GM23338 (cell line): Measurements from ENCODE around the gene TAS2R1. TPM values are rescaled to one million over a fixed set of nuclear protein-coding genes. Genes with fewer than 3 reads are reported as not detected.

Experiments used
- ATAC-seq: fragments of 200-7000 bp; cut with Tn5 transposase; 3 replicates; pipeline ENCODE4 v1.9.1; 2020
- DNase-seq: peaks from one replicate; pipeline ENCODE4 v3.0.0-alpha.2; 2015; ENCODE audit warnings: low spot score
- H2AFZ ChIP-seq: fragments of 200-600 bp; sonication (generic); 2 replicates; pipeline ENCODE4 v1.8.0; 2016; ENCODE audit warnings: antibody characterized with exemption, mild to moderate bottlenecking, moderate library complexity
- H3F3A ChIP-seq: fragments of 200-600 bp; sonication (generic); replicated peaks from 2 replicates; pipeline ENCODE4 v1.8.0; 2017; ENCODE audit warnings: antibody characterized with exemption, mixed run types, low read depth
- H3K27ac ChIP-seq: fragments of 200-600 bp; sonication (generic); 2 replicates; pipeline ENCODE4 v1.6.1; 2016; ENCODE audit warnings: low read depth
- H3K27me3 ChIP-seq: fragments of 200-600 bp; sonication (generic); 2 replicates; pipeline ENCODE4 v1.8.0; 2016; ENCODE audit warnings: mild to moderate bottlenecking, mixed run types, moderate library complexity; ENCODE audit not compliant: insufficient read depth
- H3K36me3 ChIP-seq: fragments of 200-600 bp; sonication (generic); 2 replicates; pipeline ENCODE4 v1.8.0; 2016; ENCODE audit warnings: mild to moderate bottlenecking; ENCODE audit not compliant: insufficient read depth
- H3K4me1 ChIP-seq: fragments of 200-600 bp; sonication (generic); 2 replicates; pipeline ENCODE4 v1.8.0; 2016; ENCODE audit warnings: mild to moderate bottlenecking, moderate library complexity; ENCODE audit not compliant: insufficient read depth
- H3K4me2 ChIP-seq: fragments of 200-600 bp; sonication (generic); 2 replicates; pipeline ENCODE4 v1.7.1; 2017; ENCODE audit warnings: mixed run types
- H3K4me3 ChIP-seq: fragments of 200-600 bp; sonication (generic); 2 replicates; pipeline ENCODE4 v1.6.1; 2016; ENCODE audit warnings: mixed run types
- H3K79me2 ChIP-seq: fragments of 200-600 bp; sonication (generic); replicated peaks from 2 replicates; pipeline ENCODE4 v1.8.0; 2017; ENCODE audit warnings: mild to moderate bottlenecking; ENCODE audit not compliant: insufficient read depth
- H3K9me2 ChIP-seq: fragments of 200-600 bp; sonication (generic); 2 replicates; pipeline ENCODE4 v1.8.0; 2017; ENCODE audit not compliant: insufficient read depth
- H4K20me1 ChIP-seq: fragments of 200-600 bp; sonication (generic); replicated peaks from 2 replicates; pipeline ENCODE4 v1.8.0; 2017; ENCODE audit warnings: mild to moderate bottlenecking; ENCODE audit not compliant: insufficient read depth
- H3K27ac Mint-ChIP-seq: 2 replicates; pipeline ENCODE4 v1.8.0; 2020; ENCODE audit warnings: inconsistent platforms, mild to moderate bottlenecking, moderate library complexity, mixed read lengths
- H3K27me3 Mint-ChIP-seq: 3 replicates; pipeline ENCODE4 v1.8.0; 2022; ENCODE audit warnings: low read depth, mild to moderate bottlenecking, moderate library complexity, mixed read lengths, inconsistent platforms; ENCODE audit not compliant: insufficient read depth, poor library complexity
- H3K36me3 Mint-ChIP-seq: 3 replicates; pipeline ENCODE4 v1.8.0; 2021; ENCODE audit warnings: low read depth, mild to moderate bottlenecking, inconsistent platforms, moderate library complexity, mixed read lengths
- H3K4me1 Mint-ChIP-seq: 3 replicates; pipeline ENCODE4 v1.8.0; 2020; ENCODE audit warnings: mild to moderate bottlenecking, inconsistent platforms, mixed read lengths
- H3K4me3 Mint-ChIP-seq: 3 replicates; pipeline ENCODE4 v1.8.0; 2021; ENCODE audit warnings: moderate library complexity, mild to moderate bottlenecking, inconsistent platforms, mixed read lengths
- H3K9me3 Mint-ChIP-seq: 3 replicates; pipeline ENCODE4 v1.8.0; 2020; ENCODE audit warnings: moderate library complexity, mild to moderate bottlenecking, inconsistent platforms, mixed read lengths
- CREB1 ChIP-seq: fragments of 250-450 bp; sonication (Bioruptor Pico); IDR thresholded peaks from 2 replicates; pipeline ENCODE4 v1.5.0; 2020; ENCODE audit warnings: low read depth, mild to moderate bottlenecking, moderate library complexity
- CTCF ChIP-seq, 2 experiments: fragments of 200-600 bp in 1 of 2; sonication (generic) in 1 of 2; conservative IDR thresholded peaks; 2 replicates each; pipeline versions ENCODE4 v1.5.1 to v1.6.1; 2016 to 2017; ENCODE audit warnings: antibody characterized with exemption in 2 of 2, low read depth in 2 of 2, mild to moderate bottlenecking in 2 of 2, moderate library complexity in 1 of 2
- ETS1 ChIP-seq: IDR thresholded peaks from 2 replicates; pipeline ENCODE4 v1.6.1; 2016; ENCODE audit warnings: antibody characterized with exemption
- EZH2 ChIP-seq: fragments of 200-600 bp; sonication (generic); IDR thresholded peaks from one replicate; pipeline ENCODE4 v1.8.0; 2017; ENCODE audit warnings: antibody characterized with exemption, mild to moderate bottlenecking, low read depth; ENCODE audit not compliant: unreplicated experiment
- EZH2phosphoT487 ChIP-seq: fragments of 200-600 bp; sonication (generic); IDR thresholded peaks from one replicate; pipeline ENCODE4 v1.8.1; 2018; ENCODE audit warnings: antibody characterized with exemption; ENCODE audit not compliant: unreplicated experiment
- JUNB ChIP-seq: IDR thresholded peaks from one replicate; pipeline ENCODE4 v1.6.1; 2016; ENCODE audit warnings: antibody characterized with exemption; ENCODE audit not compliant: unreplicated experiment
- NANOG ChIP-seq: IDR thresholded peaks from 2 replicates; pipeline ENCODE4 v1.6.1; 2016; ENCODE audit warnings: antibody characterized with exemption, borderline replicate concordance
- POLR2AphosphoS5 ChIP-seq: IDR thresholded peaks from 2 replicates; pipeline ENCODE4 v1.6.1; 2016; ENCODE audit warnings: antibody characterized with exemption, low read depth
- REST ChIP-seq: IDR thresholded peaks from one replicate; pipeline ENCODE4 v1.6.1; 2018; ENCODE audit warnings: antibody characterized with exemption; ENCODE audit not compliant: unreplicated experiment
- STAT1 ChIP-seq: IDR thresholded peaks from one replicate; pipeline ENCODE4 v1.6.1; 2016; ENCODE audit warnings: antibody characterized with exemption; ENCODE audit not compliant: unreplicated experiment
- ZNF114 ChIP-seq: fragments of 250-450 bp; sonication (Bioruptor Pico); IDR thresholded peaks from 2 replicates; pipeline ENCODE4 v1.5.0; 2020; ENCODE audit warnings: mild to moderate bottlenecking, moderate library complexity
- ZNF331 ChIP-seq: fragments of 250-450 bp; sonication (Bioruptor Pico); IDR thresholded peaks from 2 replicates; pipeline ENCODE4 v1.5.0; 2020; ENCODE audit warnings: low read depth, mild to moderate bottlenecking, moderate library complexity
- ZNF462 ChIP-seq: fragments of 250-450 bp; sonication (Bioruptor Pico); IDR thresholded peaks from 2 replicates; pipeline ENCODE4 v1.5.0; 2020; ENCODE audit warnings: mild to moderate bottlenecking, moderate library complexity
- polyA plus RNA-seq: library from polyadenylated mRNA; unstranded; fragments of >200 nt; fragmentation: Nextera tagmentation; extraction: Ambion mirVana; gene quantifications from 2 replicates; pipeline ENCODE4 v1.2.1, GENCODE V29; 2016
- total RNA-seq: library from RNA; depleted of rRNA; stranded (reverse); fragments of >200 nt; shearing (Covaris generic); gene quantifications from 2 replicates; pipeline ENCODE4 v1.2.3, GENCODE V29; 2014

TAS2R1 gene
- total and polyA plus RNA-seq, 2 experiments from 2014 or later = 0.19 TPM; not detected in 1

GRCh38 chr5:9596171-9596780, 33.9 kb downstream of the TAS2R1 start:
- Histone ChIP-seq H2AFZ (peak overlapping the region; percentile 67), H3K4me2 (peak overlapping the region; percentile 42; the same call in 1 of the 2 replicates), H3K9me2 (0 out of 2 replicates have a peak, but pooled peaks cover 6% of the 10 kb centered on the region), H3K79me2 (no peaks in the 10 kb centered on the region), H3K27me3 (no peaks in the 10 kb centered on the region), H3K4me3 (no peak overlapping the region), H3F3A (no peaks in the 10 kb centered on the region), H3K27ac (no peak overlapping the region), H4K20me1 (no peaks in the 10 kb centered on the region), H3K4me1 (peaks cover 11% of the 10 kb centered on the region), H3K36me3 (no peaks in the 10 kb centered on the region)
- Mint-ChIP-seq H3K36me3 (no peaks in the 10 kb centered on the region), H3K9me3 (no peaks in the 10 kb centered on the region), H3K4me1 (peaks cover 33% of the 10 kb centered on the region), H3K4me3 (peak overlapping the region; percentile 4; the same call in 1 of the 3 replicates), H3K27ac (no peak overlapping the region), H3K27me3 (peaks cover 3% of the 10 kb centered on the region)
- no peak for TF ChIP-seq EZH2phosphoT487
- TF ChIP-seq POLR2AphosphoS5 = no peak
- TF ChIP-seq CREB1 (CRISPR knock-in tag) = no peak
- TF ChIP-seq ZNF331 (CRISPR knock-in tag) = no peak
- TF ChIP-seq REST = no peak
- TF ChIP-seq CTCF (conservative IDR thresholded peaks at IDR 0.05; ENCODE audit: low read depth in 2 of 2) = no peak
- no peak for TF ChIP-seq EZH2
- no peak for TF ChIP-seq ETS1
- no peak for TF ChIP-seq JUNB
- TF ChIP-seq NANOG = no peak
- TF ChIP-seq STAT1 = no peak
- no peak for TF ChIP-seq ZNF462 (CRISPR knock-in tag)
- no peak for TF ChIP-seq ZNF114 (CRISPR knock-in tag)
- DNase-seq = no peak
- ATAC-seq = no peak
